T-helper 2 cell treated with Interferon-gamma antibody and Interleukin-4, amounts not matched to agents 5 μg/mL and 100 μg/mL, for 36 hours (primary cell): ENCODE data around the gene MS4A10.

ENCODE experiments used
- DNase-seq: peaks from one replicate; pipeline ENCODE4 v3.0.0; 2021; ENCODE audit warnings: low spot score
- H3K27ac Mint-ChIP-seq: one replicate; pipeline ENCODE4 v1.8.0; 2021; ENCODE audit warnings: mild to moderate bottlenecking, mixed read lengths
- H3K27me3 Mint-ChIP-seq: one replicate; pipeline ENCODE4 v1.8.0; 2021; ENCODE audit warnings: low read depth, mixed read lengths
- H3K36me3 Mint-ChIP-seq: one replicate; pipeline ENCODE4 v1.8.0; 2021; ENCODE audit warnings: low read depth, mixed read lengths
- H3K4me1 Mint-ChIP-seq: one replicate; pipeline ENCODE4 v1.8.0; 2021; ENCODE audit warnings: low read depth, mixed read lengths
- H3K4me3 Mint-ChIP-seq: one replicate; pipeline ENCODE4 v1.8.0; 2022; ENCODE audit warnings: mild to moderate bottlenecking, moderate library complexity, mixed read lengths
- H3K9me3 Mint-ChIP-seq: one replicate; pipeline ENCODE4 v1.8.0; 2021; ENCODE audit warnings: mixed read lengths

The MS4A10 gene

DNA sequence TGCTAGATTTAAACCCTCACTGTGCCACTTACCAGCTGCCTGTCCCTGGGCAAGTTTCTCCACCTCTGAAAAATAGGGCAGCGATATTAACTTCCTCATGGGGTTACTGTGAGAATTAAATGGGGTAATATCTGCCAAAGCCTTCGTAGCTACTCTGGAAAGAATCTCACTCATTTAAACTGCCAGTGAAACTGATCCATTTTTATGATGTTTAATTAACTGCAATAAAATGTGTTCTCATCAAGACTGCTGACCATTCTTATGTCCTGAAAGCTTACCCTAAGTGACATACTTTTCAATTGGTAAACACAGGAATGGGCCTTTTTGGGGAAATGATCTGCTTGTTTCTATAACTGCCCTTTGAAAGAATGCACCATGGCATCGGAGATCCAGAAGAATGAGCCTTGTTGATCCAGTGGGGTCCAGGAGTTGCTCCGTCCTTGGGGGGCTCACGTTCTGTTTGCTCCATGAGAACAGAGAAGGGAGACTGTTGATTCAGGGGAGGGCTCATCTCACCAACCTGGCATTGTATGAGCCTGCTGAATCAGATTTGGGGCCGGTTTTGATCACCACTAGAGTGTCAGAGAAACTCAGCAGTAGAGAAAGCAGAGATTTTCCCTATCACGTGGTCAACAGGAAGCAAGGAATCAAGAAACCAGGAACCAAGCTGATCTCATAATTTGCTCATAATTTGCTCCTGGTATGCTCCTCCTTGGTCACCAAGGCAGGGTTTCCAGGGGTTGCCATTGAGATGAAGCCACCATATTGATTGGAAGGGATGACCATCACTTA lies 49.8 kb downstream of the MS4A10 start:
- DNase-seq: no peak
- peaks cover 8% of the 10 kb centered on the region for H3K27me3 Mint-ChIP-seq
- H3K4me3 Mint-ChIP-seq: peak overlapping the region; percentile 48
- peak overlapping the region; percentile 65 for H3K27ac Mint-ChIP-seq
- H3K36me3 Mint-ChIP-seq: no peaks in the 10 kb centered on the region
- no peaks in the 10 kb centered on the region for H3K9me3 Mint-ChIP-seq
- H3K4me1 Mint-ChIP-seq: peaks cover 71% of the 10 kb centered on the region

DNA sequence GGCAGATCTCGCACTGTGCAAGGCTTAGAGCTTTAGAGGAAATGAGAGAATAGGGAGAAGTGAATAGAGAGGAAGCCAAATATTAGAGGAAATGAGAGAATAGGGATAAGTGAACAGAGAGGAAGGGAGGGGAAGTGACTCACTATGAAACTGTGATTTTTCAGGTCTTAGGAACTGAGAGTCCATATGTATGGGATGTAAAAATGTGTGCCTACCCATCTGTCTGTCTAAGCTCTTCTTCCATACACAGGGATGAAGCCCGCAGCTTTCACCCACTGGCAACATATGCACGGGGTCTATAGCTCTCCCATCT lies 50.4 kb downstream of the MS4A10 start:
- peaks cover 8% of the 10 kb centered on the region for H3K27me3 Mint-ChIP-seq
- peak overlapping the region; percentile 45 for H3K27ac Mint-ChIP-seq
- H3K9me3 Mint-ChIP-seq: no peaks in the 10 kb centered on the region
- H3K4me1 Mint-ChIP-seq: peaks cover 71% of the 10 kb centered on the region
- DNase-seq: no peak
- H3K36me3 Mint-ChIP-seq: no peaks in the 10 kb centered on the region
- peak overlapping the region; percentile 48 for H3K4me3 Mint-ChIP-seq

DNA sequence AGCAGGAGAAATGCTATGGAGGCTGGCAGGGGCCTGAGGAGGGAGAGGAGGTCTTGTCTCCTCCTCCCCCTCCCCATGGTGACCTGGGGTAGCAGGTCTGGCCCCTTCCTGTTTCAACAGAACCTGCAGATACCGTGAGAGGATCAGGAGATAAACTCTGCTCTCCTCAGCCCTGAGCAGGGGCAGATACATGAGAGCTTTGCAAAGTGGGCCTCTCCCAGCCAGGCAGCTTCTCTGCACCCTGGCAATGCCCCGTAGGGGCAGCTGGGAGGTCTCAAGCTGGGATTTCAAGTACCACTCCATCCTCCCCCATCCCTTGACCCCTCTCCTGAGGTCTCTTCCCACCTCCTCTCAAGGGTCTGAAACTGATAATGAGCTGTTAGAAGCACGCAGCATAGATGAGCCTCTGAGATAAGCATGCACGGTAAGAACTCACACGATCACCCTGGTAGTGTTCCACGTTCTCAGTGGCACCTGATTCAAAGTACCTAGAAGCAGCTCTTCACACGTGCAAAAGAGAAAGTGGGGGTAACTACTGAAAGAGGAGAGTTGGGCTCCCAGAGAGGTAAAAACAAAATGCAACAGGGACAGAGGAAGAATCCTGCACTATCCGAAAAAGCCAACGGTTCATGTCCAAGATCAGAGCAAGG lies 51.9 kb downstream of the MS4A10 start:
- Mint-ChIP-seq H3K27ac (peak overlapping the region; percentile 86), H3K9me3 (no peaks in the 10 kb centered on the region), H3K4me3 (peak overlapping the region; percentile 70), H3K4me1 (peaks cover 70% of the 10 kb centered on the region), H3K27me3 (peaks cover 5% of the 10 kb centered on the region), H3K36me3 (no peaks in the 10 kb centered on the region)
- no peak for DNase-seq

DNA sequence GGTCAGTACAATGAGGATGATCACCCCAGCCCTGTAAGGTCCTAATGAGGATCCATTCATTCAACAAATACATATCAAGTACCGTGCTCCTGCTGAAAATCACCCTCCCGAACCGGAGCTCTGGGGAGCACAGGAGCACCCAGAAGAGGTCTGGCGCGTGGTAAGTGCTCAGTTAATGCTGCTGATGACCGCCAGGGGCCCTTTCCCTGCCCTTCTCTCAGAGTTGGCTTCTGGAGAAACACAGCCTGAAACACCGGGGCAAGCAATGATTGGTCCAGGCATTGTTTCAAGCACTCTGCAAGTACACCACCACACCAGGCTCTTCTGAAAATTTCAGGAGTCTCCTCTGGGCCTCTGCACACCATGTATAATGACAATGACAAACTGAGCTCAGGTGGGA lies 53.0 kb downstream of the MS4A10 start:
- DNase-seq: no peak
- Mint-ChIP-seq H3K27me3 (peaks cover 1% of the 10 kb centered on the region), H3K9me3 (no peaks in the 10 kb centered on the region), H3K4me3 (no peak overlapping the region), H3K27ac (peak overlapping the region; percentile 86), H3K36me3 (no peaks in the 10 kb centered on the region), H3K4me1 (peaks cover 59% of the 10 kb centered on the region)

DNA sequence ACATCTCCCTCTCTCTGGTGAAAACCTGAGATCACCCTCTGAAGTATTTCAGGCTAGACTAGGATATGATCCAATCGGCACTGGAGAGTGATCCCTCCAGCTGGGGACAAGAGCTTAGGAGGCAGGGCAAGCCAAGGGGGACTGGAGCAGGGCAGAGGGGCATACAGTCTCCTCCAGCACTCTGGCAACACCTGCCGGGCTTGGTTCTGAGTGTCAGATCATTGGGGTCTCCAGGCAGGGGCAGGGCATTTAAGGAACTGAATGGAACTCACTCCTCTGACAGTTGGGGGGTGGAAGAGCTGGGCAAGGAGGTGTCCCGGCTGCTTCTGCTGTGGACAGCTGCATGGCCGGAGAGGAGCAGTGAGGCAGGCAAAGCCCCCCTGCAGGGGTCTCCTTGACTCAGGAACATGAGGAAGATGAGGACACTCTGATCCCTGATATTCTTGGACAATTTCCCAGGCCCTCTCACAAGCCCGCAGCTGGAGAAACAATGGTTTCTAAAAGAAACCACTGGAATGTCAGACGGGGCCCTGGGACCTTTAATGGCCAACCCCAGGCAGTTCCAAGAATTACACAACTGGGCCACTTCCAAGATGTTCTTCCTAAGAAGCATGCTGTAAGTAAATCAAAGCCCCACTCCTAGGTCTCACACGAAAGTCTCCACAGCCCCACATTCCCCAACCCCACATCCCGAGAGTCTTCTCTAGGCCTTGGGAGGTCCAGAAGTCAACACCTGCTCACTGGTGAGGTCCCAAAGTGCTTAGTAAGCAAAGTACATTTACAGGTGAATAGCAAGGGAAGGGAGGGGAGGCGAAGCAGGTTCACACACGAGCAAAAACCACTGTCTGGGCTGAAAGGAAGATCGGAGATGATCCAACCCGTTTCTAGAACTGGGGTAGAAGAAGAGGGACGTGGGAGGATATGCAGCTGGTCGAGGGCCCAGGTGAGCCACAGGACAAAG lies 55.6 kb downstream of the MS4A10 start:
- Mint-ChIP-seq H3K4me3 (peak overlapping the region; percentile 55), H3K4me1 (peaks cover 54% of the 10 kb centered on the region), H3K27me3 (no peaks in the 10 kb centered on the region), H3K36me3 (peaks cover 21% of the 10 kb centered on the region), H3K9me3 (no peaks in the 10 kb centered on the region), H3K27ac (peak overlapping the region; percentile 83)
- DNase-seq: no peak

DNA sequence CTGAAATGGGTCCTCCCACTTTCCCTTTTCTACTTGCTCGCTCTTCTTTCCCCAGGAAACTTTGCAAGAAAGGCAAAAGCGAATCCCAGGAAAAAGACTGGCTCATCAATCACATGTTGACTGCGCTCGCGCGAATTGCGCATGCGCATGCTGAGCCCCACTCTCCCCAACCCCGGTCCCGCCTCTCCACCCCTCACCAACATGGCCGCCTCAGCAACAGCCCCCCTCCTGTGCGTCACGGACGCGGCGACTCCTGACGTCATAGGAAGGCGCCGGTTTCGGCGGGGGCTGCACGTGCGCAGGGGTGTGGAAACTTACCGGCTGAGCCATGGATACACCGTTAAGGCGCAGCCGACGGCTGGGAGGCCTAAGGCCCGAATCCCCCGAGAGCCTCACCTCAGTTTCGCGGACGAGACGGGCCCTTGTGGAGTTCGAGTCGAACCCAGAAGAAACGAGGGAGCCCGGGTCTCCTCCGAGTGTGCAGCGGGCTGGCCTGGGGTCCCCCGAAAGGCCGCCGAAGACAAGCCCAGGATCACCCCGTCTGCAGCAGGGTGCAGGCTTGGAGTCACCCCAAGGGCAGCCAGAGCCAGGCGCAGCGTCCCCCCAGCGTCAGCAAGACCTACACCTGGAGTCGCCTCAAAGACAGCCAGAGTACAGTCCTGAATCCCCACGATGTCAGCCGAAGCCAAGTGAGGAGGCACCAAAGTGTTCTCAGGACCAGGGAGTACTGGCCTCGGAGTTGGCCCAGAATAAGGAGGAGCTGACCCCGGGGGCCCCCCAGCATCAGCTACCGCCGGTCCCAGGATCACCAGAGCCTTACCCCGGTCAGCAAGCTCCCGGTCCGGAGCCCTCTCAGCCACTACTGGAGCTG lies 56.9 kb downstream of the MS4A10 start, which contains the start of gene CCDC86:
TSS of gene CCDC86 (plus strand) at position 317 of the 871 bp plus-strand sequence. CDS start at position 329, 12 bp downstream.
- Mint-ChIP-seq H3K4me3 (peak within 1 kb of the TSS; percentile 81), H3K9me3 (no peaks in the 10 kb centered on the region), H3K27ac (peak within 1 kb of the TSS; percentile 92), H3K36me3 (peaks cover 28% of the 10 kb centered on the region), H3K4me1 (peaks cover 45% of the 10 kb centered on the region), H3K27me3 (no peaks in the 10 kb centered on the region)
- DNase-seq: peak; percentile 97

DNA sequence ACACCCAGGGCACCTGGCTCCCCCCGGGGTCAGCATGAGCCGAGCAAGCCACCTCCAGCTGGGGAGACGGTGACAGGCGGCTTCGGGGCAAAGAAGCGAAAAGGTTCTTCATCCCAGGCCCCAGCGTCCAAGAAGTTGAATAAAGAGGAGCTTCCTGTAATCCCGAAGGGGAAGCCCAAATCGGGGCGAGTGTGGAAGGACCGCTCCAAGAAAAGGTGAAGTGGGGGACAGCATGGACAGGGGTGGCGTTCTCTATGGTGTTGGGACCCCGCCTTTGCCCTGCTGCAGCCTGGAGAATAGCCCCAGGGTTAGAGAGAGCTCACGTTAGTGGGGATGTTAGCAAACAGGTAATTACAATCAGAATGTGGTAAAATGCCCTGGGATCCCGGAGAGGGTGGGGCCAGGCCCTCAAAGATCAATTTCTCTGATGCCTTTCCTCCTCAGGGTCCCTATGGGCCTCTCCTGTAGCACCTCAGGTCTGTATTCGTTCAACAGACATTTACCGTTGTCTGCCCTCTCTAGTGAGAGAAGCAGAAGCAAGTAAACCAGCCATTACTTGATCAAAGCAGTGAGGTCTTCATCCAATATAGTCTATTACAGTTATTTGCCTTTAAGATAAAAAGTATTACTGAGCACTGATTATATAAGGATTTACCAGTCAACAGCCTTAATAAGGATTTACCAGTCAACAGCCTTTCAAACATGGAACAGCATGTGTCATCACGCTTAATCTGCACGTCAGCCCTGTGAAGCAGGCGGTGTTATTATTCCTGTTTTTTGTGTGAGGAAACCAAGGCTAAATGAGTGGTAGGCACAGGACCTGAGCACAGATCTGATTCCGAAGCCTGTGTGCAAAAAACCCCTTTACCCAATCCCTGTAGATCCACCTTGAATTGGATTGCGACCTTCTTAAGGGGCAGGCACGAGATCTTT lies 57.8 kb downstream of the MS4A10 start:
- Mint-ChIP-seq H3K4me3 (peak overlapping the region; percentile 81), H3K27ac (peak overlapping the region; percentile 92), H3K36me3 (peaks cover 31% of the 10 kb centered on the region), H3K27me3 (no peaks in the 10 kb centered on the region), H3K9me3 (no peaks in the 10 kb centered on the region), H3K4me1 (peaks cover 36% of the 10 kb centered on the region)
- no peak for DNase-seq

DNA sequence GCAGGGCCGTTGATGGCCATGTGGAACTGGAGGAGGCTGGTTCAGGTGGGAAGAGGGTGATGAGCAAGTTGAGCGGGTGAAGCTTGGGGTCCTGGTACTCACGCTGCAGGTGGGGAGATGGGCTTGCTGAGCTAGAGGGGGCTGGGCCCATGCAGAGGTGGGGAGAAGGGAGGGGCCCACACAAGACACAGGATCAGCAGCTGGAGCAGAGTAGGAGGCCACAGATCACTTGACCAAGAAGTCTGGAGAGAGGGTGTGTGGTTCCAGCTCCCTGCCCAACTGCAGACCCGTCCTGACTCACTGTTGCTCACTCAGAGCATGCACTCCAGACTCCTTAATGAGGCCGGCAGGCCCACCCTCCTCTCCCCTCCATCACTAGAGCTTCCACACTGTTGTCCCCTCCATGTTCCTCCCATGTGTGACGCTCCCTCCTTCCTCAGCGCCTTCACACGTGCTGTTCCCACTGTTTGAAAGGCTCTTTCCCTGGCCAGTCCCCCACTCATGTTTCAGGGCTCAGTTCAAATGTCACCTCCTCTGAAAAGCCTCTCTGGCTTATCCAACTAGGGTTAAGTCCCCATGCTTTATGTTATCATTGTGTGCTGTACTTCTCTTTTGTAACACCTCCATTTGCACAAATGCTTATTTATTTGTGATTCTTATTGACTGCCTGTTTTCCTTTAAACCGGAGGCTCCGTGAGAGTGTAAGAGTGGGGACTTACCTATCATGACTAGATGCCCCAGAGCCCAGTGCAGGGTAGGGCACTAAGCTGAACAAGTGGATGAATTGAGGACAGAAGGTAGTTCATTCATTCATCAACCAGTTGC lies 59.1 kb downstream of the MS4A10 start:
- Mint-ChIP-seq H3K4me1 (peaks cover 34% of the 10 kb centered on the region), H3K36me3 (peaks cover 38% of the 10 kb centered on the region), H3K9me3 (no peaks in the 10 kb centered on the region), H3K4me3 (peak overlapping the region; percentile 81), H3K27me3 (no peaks in the 10 kb centered on the region), H3K27ac (peak overlapping the region; percentile 80)
- DNase-seq: no peak

DNA sequence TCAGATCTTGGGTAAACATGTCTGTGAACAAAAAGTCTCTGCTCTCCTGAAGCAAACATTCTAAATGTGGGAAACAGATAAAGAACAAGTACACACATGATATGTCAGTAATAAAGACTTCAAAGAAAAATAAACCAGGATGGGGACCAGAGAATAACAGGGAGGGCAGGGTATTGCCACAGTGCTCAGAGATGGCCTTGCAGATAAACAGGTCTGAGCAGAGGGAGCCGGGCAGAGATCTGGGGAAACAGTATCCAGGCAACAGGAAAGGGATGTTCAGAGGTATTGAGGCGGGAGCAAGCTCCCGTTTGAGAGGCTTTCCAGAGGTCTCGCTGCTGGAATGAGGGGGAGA lies 59.7 kb downstream of the MS4A10 start:
- Mint-ChIP-seq H3K4me3 (peak overlapping the region; percentile 81), H3K36me3 (peaks cover 41% of the 10 kb centered on the region), H3K27me3 (no peaks in the 10 kb centered on the region), H3K27ac (peak overlapping the region; percentile 80), H3K9me3 (no peaks in the 10 kb centered on the region), H3K4me1 (peaks cover 31% of the 10 kb centered on the region)
- DNase-seq: no peak

DNA sequence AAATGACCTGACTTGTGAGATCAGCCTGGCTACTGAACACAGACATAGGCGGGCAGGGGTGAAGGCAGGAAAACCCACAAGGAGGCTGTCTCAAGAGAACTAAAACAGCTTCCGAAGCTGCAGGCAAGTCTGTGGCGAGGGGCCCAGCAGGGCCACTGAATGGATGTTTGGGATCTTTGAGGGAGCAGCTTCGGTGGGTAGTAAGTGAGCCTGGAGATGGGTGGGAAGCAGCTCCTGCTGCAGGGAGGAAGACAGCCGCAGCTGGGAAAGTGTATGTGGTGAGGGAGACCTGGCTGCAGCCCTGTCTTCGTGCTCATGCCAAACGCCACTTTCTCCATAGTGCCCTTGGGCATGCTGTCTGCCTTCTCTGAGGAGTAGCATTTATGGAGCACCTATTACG lies 60.2 kb downstream of the MS4A10 start:
- H3K4me1 Mint-ChIP-seq: peaks cover 31% of the 10 kb centered on the region
- H3K27me3 Mint-ChIP-seq: no peaks in the 10 kb centered on the region
- no peak overlapping the region for H3K27ac Mint-ChIP-seq
- peak overlapping the region; percentile 81 for H3K4me3 Mint-ChIP-seq
- DNase-seq: no peak
- H3K36me3 Mint-ChIP-seq: peaks cover 44% of the 10 kb centered on the region
- H3K9me3 Mint-ChIP-seq: no peaks in the 10 kb centered on the region

DNA sequence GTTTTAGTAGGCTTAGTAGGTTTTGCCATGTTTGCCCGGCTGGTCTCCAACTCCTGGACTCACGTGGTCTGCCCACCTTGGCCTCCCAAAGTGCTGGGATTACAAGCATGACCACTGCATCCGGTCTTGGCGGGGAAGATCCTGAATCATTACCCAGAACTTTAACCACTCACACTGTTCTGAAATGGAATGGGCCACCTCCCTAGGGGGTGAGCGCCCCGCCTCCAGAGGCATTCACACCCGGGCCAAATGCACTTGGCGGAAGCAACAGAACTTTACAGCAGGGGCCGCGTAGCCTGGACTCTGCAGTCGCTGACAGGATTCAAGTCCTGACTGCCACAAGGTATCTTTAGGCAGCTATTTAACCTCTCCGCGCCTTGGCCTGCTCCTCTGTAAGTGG lies 62.1 kb downstream of the MS4A10 start:
- no peak overlapping the region for H3K4me3 Mint-ChIP-seq
- no peak overlapping the region for H3K27ac Mint-ChIP-seq
- H3K9me3 Mint-ChIP-seq: no peaks in the 10 kb centered on the region
- peaks cover 60% of the 10 kb centered on the region for H3K36me3 Mint-ChIP-seq
- no peak for DNase-seq
- peaks cover 23% of the 10 kb centered on the region for H3K4me1 Mint-ChIP-seq
- no peaks in the 10 kb centered on the region for H3K27me3 Mint-ChIP-seq

DNA sequence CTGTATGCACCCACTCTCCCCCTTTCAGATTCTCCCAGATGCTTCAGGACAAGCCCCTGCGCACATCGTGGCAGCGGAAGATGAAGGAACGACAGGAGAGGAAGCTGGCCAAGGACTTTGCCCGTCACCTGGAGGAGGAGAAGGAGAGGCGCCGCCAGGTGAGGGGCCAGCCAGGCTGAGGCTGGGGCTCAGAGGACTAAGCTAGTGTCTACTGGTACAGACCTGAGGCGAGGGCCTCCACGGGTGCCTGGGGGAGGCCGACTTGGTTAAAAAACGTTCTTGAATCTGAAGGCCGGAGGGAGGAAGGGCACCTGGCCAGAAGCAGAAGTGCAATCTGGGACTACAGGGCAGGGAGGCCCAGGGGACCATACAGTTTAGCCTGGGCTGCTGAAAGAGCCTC lies 62.8 kb downstream of the MS4A10 start:
- peaks cover 60% of the 10 kb centered on the region for H3K36me3 Mint-ChIP-seq
- no peak overlapping the region for H3K27ac Mint-ChIP-seq
- H3K9me3 Mint-ChIP-seq: no peaks in the 10 kb centered on the region
- H3K27me3 Mint-ChIP-seq: no peaks in the 10 kb centered on the region
- peaks cover 23% of the 10 kb centered on the region for H3K4me1 Mint-ChIP-seq
- DNase-seq: no peak
- no peak overlapping the region for H3K4me3 Mint-ChIP-seq
